Measurements from ENCODE around the gene SAMD10.
A peak's percentile ranks its signal among the peaks of the same experiment; 100 is the strongest.

The SAMD10 gene

GRCh38 chr20:63977739-63978276 is 1.6 kb downstream of the SAMD10 start (continued):
- peak; percentile 91 for TF ChIP-seq ZNF18 (tag by site-specific recombination; IDR thresholded peaks at IDR 0.05)
- peak; percentile 32; the same call in 1 of the 2 replicates for TF ChIP-seq ZBTB10 (tag by site-specific recombination; IDR thresholded peaks at IDR 0.05)
- TF ChIP-seq SP2 (tag by site-specific recombination; IDR thresholded peaks at IDR 0.05): peak; percentile 43
- TF ChIP-seq ZNF175 (tag by site-specific recombination; IDR thresholded peaks at IDR 0.05): no peak
- no peak for TF ChIP-seq PRDM4 (tag by site-specific recombination; IDR thresholded peaks at IDR 0.05)
- no peak for TF ChIP-seq ZNF701 (tag by site-specific recombination; IDR thresholded peaks at IDR 0.05)
- peak; percentile 76 for TF ChIP-seq ZNF692 (tag by site-specific recombination; IDR thresholded peaks at IDR 0.05)
- no peak for TF ChIP-seq KLF10 (tag by site-specific recombination; IDR thresholded peaks at IDR 0.05)
- no peak; the same call in 1 of the 2 replicates for TF ChIP-seq ZSCAN4 (tag by site-specific recombination; IDR thresholded peaks at IDR 0.05)
- no peak for TF ChIP-seq ZNF184 (tag by site-specific recombination; IDR thresholded peaks at IDR 0.05)
- peak; percentile 75 for TF ChIP-seq ZEB2 (tag by site-specific recombination; IDR thresholded peaks at IDR 0.05)
- 0 out of 2 replicates have a peak, but pooled peaks have one; percentile 28 for TF ChIP-seq PRDM10 (tag by site-specific recombination; IDR thresholded peaks at IDR 0.05)
- peak; percentile 78 for TF ChIP-seq ZNF600 (tag by site-specific recombination; IDR thresholded peaks at IDR 0.05)
- peak; percentile 78 for TF ChIP-seq ZBTB8A (tag by site-specific recombination; IDR thresholded peaks at IDR 0.05)
- no peak for TF ChIP-seq ZNF639 (tag by site-specific recombination; IDR thresholded peaks at IDR 0.05)
- peak; percentile 59 for TF ChIP-seq ZNF629 (tag by site-specific recombination; IDR thresholded peaks at IDR 0.05)
- TF ChIP-seq ZBTB20 (tag by site-specific recombination; IDR thresholded peaks at IDR 0.05): peak; percentile 49
- 0 out of 2 replicates have a peak, but pooled peaks have one; percentile 33 for TF ChIP-seq ZNF121 (tag by site-specific recombination; IDR thresholded peaks at IDR 0.05)
- TF ChIP-seq TSHZ1 (tag by site-specific recombination; IDR thresholded peaks at IDR 0.05; ENCODE audit: borderline replicate concordance): no peak
- peak; percentile 88 for TF ChIP-seq ZIC2 (tag by site-specific recombination; IDR thresholded peaks at IDR 0.05)
- TF ChIP-seq ZNF211 (tag by site-specific recombination; IDR thresholded peaks at IDR 0.05; ENCODE audit: low read depth): no peak
